CD4-positive, alpha-beta T cell (primary cell): Measurements from ENCODE around the gene SLC2A1. TPM values are rescaled to one million over a fixed set of nuclear protein-coding genes. Genes with fewer than 3 reads are reported as not detected.

ENCODE experiments used
- ATAC-seq: fragments of 200-7000 bp; cut with Tn5 transposase; one replicate; pipeline ENCODE4 v1.10.0; 2022; ENCODE audit warnings: mild to moderate bottlenecking; ENCODE audit not compliant: poor library complexity
- CTCF ChIA-PET: fragments of 350-600 bp; sonication (Branson Sonifier 250); formaldehyde crosslinking; loops from one replicate; lab custom pipeline; 2021; ENCODE audit warnings: antibody characterized with exemption, inconsistent platforms; lab: Charles Lee
- POLR2A ChIA-PET: fragments of 350-600 bp; sonication (Branson Sonifier 250); formaldehyde crosslinking; loops from one replicate; lab custom pipeline; 2021; ENCODE audit warnings: antibody characterized with exemption, inconsistent platforms; lab: Charles Lee
- DNase-seq, 14 experiments: peaks; one replicate each; pipeline ENCODE4 v3.0.0-alpha.2; 2013 to 2020; ENCODE audit warnings: mixed read lengths in 2 of 14
- H3K27ac ChIP-seq, 2 donors: one replicate each; pipeline versions ENCODE4 v1.5.1 to v1.7.0; 2013; ENCODE audit warnings: low read length in 2 of 2, low read depth in 1 of 2, mild to moderate bottlenecking in 1 of 2
- H3K27me3 ChIP-seq, 2 experiments: 1 replicate in 1 of 2; 2 replicates in 1 of 2; pipeline versions ENCODE4 v1.6.1 to v1.7.0; 2013; ENCODE audit warnings: low read length in 2 of 2, control low read depth in 1 of 2, mild to moderate bottlenecking in 1 of 2, moderate library complexity in 1 of 2; ENCODE audit not compliant: insufficient read depth in 2 of 2, control insufficient read depth in 1 of 2
- H3K36me3 ChIP-seq: one replicate; pipeline ENCODE4 v1.6.1; 2013; ENCODE audit warnings: low read length, control low read depth; ENCODE audit not compliant: insufficient read depth
- H3K4me1 ChIP-seq: one replicate; pipeline ENCODE4 v1.6.1; 2013; ENCODE audit warnings: low read length, control low read depth; ENCODE audit not compliant: insufficient read depth
- H3K4me3 ChIP-seq: one replicate; pipeline ENCODE4 v1.5.1; 2013; ENCODE audit warnings: mild to moderate bottlenecking, low read length, moderate library complexity
- H3K9me3 ChIP-seq, 2 experiments: 1 replicate in 1 of 2; 2 replicates in 1 of 2; pipeline versions ENCODE4 v1.6.1 to v1.7.0; 2013; ENCODE audit warnings: low read length in 2 of 2, mild to moderate bottlenecking in 2 of 2, control low read depth in 1 of 2, moderate library complexity in 1 of 2; ENCODE audit not compliant: control insufficient read depth in 1 of 2, insufficient read depth in 1 of 2
- H3K27ac Mint-ChIP-seq: one replicate; pipeline ENCODE4 v1.8.0; 2020; ENCODE audit warnings: mixed read lengths
- H3K27me3 Mint-ChIP-seq: one replicate; pipeline ENCODE4 v1.8.0; 2021; ENCODE audit warnings: mixed read lengths
- H3K36me3 Mint-ChIP-seq: one replicate; pipeline ENCODE4 v1.8.0; 2021; ENCODE audit warnings: low read depth, mixed read lengths
- H3K4me1 Mint-ChIP-seq: one replicate; pipeline ENCODE4 v1.8.0; 2021; ENCODE audit warnings: low read depth, mixed read lengths
- H3K4me3 Mint-ChIP-seq: one replicate; pipeline ENCODE4 v1.8.0; 2020; ENCODE audit warnings: mild to moderate bottlenecking, mixed read lengths
- H3K9me3 Mint-ChIP-seq: one replicate; pipeline ENCODE4 v1.8.0; 2020; ENCODE audit warnings: mixed read lengths
- CTCF ChIP-seq: fragments of 200-600 bp; IDR thresholded peaks from one replicate; pipeline ENCODE4 v1.8.0; 2022; ENCODE audit warnings: antibody characterized with exemption, mild to moderate bottlenecking
- intact Hi-C, 2 experiments: fragments of 100-400 bp; cut with DNase I in 1 of 2; cut with micrococcal nuclease in 1 of 2; formaldehyde crosslinking; loops; one replicate each; pipeline versions ENCODE4 v1.15.1 to v1.9.0; 2023 to 2025; cut with DNase I, micrococcal nuclease
- total RNA-seq, 174 experiments: library from RNA in 2 of 174; stranded (reverse) in 2 of 174; gene quantifications; one replicate each; pipeline ENCODE4 v1.2.3 and lab custom pipeline; 2021 to 2026

The SLC2A1 gene
- total RNA-seq, 2 experiments from 2014 or later: 78.6 to 80.9 TPM

- H3K36me3 ChIP-seq: peaks cover 30% of the 10 kb centered on the region
- H3K4me3 ChIP-seq: peak overlapping the region; percentile 3
- Mint-ChIP-seq H3K9me3 (no peaks in the 10 kb centered on the region), H3K4me3 (peak overlapping the region; percentile 54), H3K27ac (peak overlapping the region; percentile 5), H3K27me3 (no peaks in the 10 kb centered on the region), H3K4me1 (peaks cover 93% of the 10 kb centered on the region), H3K36me3 (peaks cover 39% of the 10 kb centered on the region)
- no peaks in the 10 kb centered on the region for H3K27me3 ChIP-seq
- H3K9me3 ChIP-seq: no peaks in the 10 kb centered on the region
- intact Hi-C loops: loop anchor here in 1 of 2 experiments (1.0 to 10.0 kb wide), 2 partner anchors 19 to 618 kb away; partner anchors contain the start of gene FOXJ3
- POLR2A ChIA-PET: interaction anchor here (0.9 to 6.6 kb wide), 10 partner anchors 10 to 294 kb away, joined by 3 to 64 read pairs (median 9); partner anchors contain the start of gene PPIH
- H3K27ac ChIP-seq: peak overlapping the region; percentile 33 to 43
- peaks cover 94% of the 10 kb centered on the region for H3K4me1 ChIP-seq
- ATAC-seq: peak; percentile 79
- peak in 10 of 14 experiments; percentile 24 to 73 (median 48) for DNase-seq
- TF ChIP-seq CTCF: no peak
- CTCF ChIA-PET: interaction anchor here (1.0 kb wide), 1 partner anchor 40 kb away, joined by 3 read pairs; no protein-coding TSS in a partner anchor
These were observed 6.2 kb downstream of the SLC2A1 start for GRCh38 chr1:42952303-42953001.

- Mint-ChIP-seq H3K27ac (peak overlapping the region; percentile 5), H3K4me1 (peaks cover 93% of the 10 kb centered on the region), H3K4me3 (peak overlapping the region; percentile 54), H3K27me3 (no peaks in the 10 kb centered on the region), H3K9me3 (no peaks in the 10 kb centered on the region), H3K36me3 (peaks cover 34% of the 10 kb centered on the region)
- Histone ChIP-seq H3K27me3 (no peaks in the 10 kb centered on the region), H3K27ac (no peak overlapping the region), H3K4me3 (no peak overlapping the region), H3K36me3 (peaks cover 38% of the 10 kb centered on the region), H3K9me3 (no peaks in the 10 kb centered on the region), H3K4me1 (peaks cover 94% of the 10 kb centered on the region)
- no peak for TF ChIP-seq CTCF
- DNase-seq (peak in 1 of 14 experiments; percentile 11), ATAC-seq (no peak)
- intact Hi-C loops: loop anchor here in 1 of 2 experiments (10.0 kb wide), 1 partner anchor 617 kb away; the partner anchor contains the start of gene FOXJ3
- CTCF ChIA-PET: no interaction called here
- POLR2A ChIA-PET: interaction anchor here (2.9 to 6.6 kb wide), 3 partner anchors 9 to 28 kb away, joined by 33 to 64 read pairs (median 35); no protein-coding TSS in a partner anchor
These were observed 7.1 kb downstream of the SLC2A1 start for GRCh38 chr1:42951588-42951987.

GRCh38 chr1:42950116-42950481, 8.6 kb downstream of the SLC2A1 start:
- intact Hi-C loops: loop anchor here in 1 of 2 experiments (10.0 kb wide), 1 partner anchor 615 kb away; the partner anchor contains the start of gene FOXJ3
- POLR2A ChIA-PET: interaction anchor here (0.8 to 2.0 kb wide), 4 partner anchors 10 to 26 kb away, joined by 3 to 5 read pairs (median 4); no protein-coding TSS in a partner anchor
- Histone ChIP-seq H3K9me3 (no peaks in the 10 kb centered on the region), H3K4me1 (peaks cover 94% of the 10 kb centered on the region), H3K27me3 (no peaks in the 10 kb centered on the region), H3K36me3 (peaks cover 44% of the 10 kb centered on the region), H3K4me3 (no peak overlapping the region), H3K27ac (no peak overlapping the region)
- Mint-ChIP-seq H3K4me3 (peak overlapping the region; percentile 63), H3K27me3 (no peaks in the 10 kb centered on the region), H3K9me3 (no peaks in the 10 kb centered on the region), H3K4me1 (peaks cover 97% of the 10 kb centered on the region), H3K27ac (peak overlapping the region; percentile 69), H3K36me3 (peaks cover 29% of the 10 kb centered on the region)
- ATAC-seq (no peak), DNase-seq (no peak)
- no peak for TF ChIP-seq CTCF
- CTCF ChIA-PET: interaction anchor here (1.1 to 1.6 kb wide), 2 partner anchors 12 to 26 kb away, joined by 3 read pairs; no protein-coding TSS in a partner anchor
